GM18505 (cell line): Measurements from ENCODE around the gene ANKRD45.
"Not testable (repeated sequence)": the region's sequence is repeated elsewhere in the genome, so short reads cannot be mapped to it uniquely, and the experiment has no call there.

Experiments
- ATAC-seq: cut with Tn5 transposase; IDR thresholded peaks from one replicate; pipeline ENCODE4 v1.9.1; 2021; ENCODE audit not compliant: unreplicated experiment
- POLR2A ChIP-seq: IDR thresholded peaks from 4 replicates; pipeline ENCODE4 v1.6.1; 2011; ENCODE audit warnings: borderline replicate concordance; ENCODE audit not compliant: insufficient read depth, insufficient read length; ENCODE audit errors: extremely low read depth

The ANKRD45 gene

DNA sequence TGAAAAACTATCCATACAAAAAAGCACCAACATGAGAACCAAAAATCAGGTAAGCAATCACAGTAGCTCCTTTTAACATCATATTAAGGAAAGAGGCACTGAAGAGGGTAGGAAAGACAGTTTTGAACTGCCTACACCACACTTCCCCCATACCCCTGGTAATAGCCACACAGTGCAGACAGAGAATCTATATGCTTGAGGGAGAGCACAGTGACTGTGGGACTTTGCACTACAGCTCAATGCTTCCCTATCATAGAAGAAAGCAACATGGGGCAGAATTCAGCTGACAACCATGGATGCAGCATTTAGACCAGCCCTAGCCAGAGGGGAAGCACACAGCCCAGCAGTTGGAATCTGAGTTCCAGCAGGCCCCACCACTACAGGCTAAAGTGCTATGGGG, 42.4 kb downstream of the ANKRD45 start:
- ATAC-seq, result no peak
- no peak for TF ChIP-seq POLR2A

DNA sequence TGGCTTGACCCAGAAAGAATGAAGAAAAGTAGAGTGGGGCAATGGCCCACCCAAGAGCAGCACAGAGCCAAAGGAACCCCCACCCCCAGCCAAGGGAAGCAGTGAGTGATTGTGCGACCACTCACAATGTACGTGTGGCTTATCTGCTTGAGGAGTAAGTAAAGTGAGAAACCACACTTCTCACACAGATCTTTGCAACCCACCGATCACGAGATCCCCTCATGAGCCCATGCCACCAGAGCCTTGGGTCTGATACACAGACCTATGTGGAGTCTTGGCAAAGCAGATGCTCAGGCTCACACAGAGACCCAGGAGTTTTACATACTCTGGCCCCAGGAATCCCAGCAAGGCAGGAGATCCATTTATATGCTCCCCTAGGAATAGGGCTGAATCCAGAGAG, 52.8 kb downstream of the ANKRD45 start:
- no peak for ATAC-seq
- no peak for TF ChIP-seq POLR2A

DNA sequence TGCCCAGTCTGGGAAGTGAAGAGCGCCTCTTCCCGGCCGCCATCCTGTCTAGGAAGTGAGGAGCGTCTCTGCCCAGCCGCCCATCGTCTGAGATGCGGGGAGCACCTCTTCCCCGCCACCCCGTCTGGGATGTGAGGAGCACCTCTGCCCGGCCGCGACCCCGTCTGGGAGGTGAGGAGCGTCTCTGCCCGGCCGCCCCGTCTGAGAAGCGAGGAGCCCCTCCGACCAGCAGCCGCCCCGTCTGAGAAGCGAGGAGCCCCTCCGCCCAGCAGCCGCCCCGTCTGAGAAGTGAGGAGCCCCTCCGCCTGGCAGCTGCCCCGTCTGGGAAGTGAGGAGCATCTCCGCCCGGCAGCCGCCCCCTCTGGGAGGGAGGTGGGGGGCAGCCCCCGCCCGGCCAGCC, 56.6 kb downstream of the ANKRD45 start:
- not testable (repeated sequence) for ATAC-seq

DNA sequence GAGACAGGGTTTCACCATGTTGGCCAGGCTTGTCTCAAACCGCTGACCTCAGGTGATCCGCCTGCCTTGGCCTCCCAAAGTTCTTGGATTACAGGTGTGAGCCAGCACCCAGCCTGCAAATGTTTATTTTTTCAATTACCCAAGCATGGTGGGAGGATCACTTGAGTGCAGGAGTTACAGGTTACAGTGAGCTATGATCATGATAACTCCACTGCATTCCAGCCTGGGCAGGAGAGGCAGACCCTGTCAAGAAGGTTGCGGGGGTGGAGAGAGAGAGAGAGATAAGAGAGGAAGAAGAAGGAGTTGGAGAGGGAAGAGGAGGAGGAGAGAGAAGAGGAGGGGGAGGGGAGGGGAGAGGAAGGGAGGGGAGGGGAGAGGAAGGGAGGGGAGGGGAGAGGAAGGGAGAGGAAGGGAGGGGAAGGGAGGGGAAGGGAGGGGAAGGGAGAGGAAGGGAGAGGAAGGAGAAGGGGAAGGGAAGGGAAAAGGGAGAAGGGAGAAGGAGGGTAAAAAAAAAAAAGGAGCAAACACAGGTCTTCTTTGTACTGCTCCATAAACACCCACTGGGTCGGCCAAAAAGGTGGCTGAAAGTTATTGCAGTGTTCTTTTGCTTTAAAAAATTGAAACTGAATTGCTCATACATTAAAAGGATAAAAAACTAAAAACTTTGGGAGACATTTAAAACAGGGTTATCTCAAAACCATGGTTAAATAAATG, 61.0 kb downstream of the ANKRD45 start:
- ATAC-seq, result no peak
- TF ChIP-seq POLR2A, result no peak

DNA sequence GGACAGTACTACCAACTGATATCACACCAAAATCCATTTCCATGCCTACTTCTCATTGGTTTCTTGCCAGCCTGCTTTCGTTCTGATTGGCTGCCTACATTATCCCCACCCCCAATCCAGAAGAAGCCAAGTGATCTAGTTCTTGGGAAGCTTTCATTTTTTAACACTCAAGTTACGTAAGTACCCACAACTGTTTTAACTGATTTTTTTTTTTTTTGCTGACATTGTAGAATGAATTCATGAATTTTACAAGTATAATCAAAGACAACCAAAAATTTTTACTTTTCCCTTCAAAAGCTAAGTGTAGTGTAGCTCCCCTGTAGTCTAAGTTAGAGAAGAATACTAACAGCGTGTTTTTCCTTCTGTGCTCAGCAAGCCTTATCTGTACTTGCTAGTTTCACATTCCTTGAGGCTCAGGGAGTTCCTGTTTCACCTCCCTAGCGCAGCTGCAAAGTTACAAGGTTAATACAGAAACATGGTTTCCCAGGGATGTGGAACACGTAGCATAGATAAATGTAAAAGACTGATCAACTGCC, 66.5 kb downstream of the ANKRD45 start, which contains the start of gene SLC9C2:
Gene SLC9C2, minus strand, starts transcription at position 17 of the 536 bp plus-strand sequence. CDS start 1,296 bp downstream, outside the sequence.
- no peak for TF ChIP-seq POLR2A
- ATAC-seq, result no peak

DNA sequence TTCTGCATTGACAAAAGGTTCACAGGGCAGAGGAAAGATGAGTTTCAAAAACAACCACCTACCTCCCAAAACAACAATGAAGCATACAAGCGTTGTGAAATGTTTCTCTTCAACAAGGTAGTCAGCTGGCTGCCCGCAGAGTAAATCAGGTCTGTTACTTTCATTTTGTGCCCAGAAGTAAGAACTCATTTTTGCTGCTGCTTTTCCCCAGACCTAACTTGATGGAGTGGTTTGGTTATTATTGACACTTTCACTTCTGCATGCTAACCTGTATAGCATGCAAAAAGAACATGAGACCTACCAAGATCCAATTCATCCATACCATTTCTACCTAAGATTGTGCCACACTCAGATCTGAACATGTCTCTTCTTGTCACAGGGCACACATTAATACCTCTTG, 68.1 kb downstream of the ANKRD45 start:
- peak; percentile 63 for ATAC-seq
- no peak for TF ChIP-seq POLR2A

DNA sequence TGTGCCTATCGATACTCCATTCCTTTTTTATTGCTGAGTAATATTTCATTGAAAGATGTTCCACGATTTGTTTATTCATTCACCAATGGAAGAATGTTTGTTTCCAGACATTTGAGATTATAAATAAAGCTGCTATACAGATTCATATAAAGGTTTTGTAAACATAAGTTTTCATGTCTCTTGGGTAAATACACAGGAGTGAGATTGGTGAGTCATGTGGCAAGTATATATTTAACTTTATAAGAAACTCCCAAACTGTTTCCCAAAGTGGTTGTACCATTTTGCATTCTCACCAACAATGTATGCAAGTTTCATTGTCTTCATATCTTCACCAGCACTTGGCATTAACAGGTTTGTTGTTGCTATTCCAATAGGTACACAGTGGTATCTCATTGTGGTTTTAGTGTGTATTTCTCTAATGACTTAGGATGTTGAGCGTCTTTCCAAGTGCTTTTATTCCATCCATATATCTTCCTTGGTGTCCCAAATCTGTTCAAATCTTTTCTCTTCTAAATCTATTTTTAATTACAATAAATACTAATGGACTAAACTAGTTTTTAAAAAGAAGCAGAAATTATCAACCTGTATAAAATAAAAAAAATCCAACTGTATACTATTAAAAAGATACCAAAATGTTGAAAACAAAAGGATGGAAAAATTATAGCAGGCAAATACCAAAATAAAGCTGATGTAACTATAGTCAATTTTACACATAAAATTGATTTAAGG, 73.4 kb downstream of the ANKRD45 start:
- TF ChIP-seq POLR2A, result no peak
- ATAC-seq, result no peak

DNA sequence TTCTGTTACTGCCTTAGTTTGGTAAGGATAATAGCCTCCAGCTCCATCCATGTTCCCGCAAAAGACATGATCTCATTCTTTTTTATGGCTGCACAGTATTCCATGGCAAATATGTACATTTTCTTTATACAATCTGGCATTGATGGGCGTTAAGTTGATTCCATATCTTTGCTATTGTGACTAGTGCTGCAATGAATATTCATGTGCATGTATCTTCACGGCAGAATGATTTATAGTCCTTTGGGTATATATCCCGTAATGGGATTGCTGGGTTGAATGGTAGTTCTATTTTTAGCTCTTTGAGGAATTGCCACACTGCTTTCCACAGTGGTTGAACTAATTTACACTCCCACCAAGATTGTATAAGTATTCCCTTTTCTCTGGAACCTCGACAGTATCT, 78.5 kb downstream of the ANKRD45 start:
- not testable (repeated sequence) for ATAC-seq

DNA sequence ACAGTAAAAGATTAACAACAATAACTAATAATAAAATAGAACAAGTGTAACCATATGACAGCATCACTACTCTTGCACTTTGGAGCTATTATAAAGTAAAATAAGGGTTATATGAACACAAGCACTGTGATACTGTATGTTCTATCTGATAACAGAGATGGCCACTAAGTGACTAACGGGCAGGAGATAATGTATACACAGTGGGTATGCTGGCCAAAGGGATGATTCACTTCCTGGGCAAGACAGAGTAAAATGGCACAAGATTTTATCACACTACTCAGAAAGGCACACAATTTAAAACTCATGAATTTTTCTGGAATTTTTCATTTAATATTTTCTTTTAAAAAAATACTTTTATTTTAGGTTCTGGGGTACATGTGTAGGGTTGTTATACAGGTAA, 79.1 kb downstream of the ANKRD45 start:
- ATAC-seq, result no peak
- TF ChIP-seq POLR2A, result no peak

DNA sequence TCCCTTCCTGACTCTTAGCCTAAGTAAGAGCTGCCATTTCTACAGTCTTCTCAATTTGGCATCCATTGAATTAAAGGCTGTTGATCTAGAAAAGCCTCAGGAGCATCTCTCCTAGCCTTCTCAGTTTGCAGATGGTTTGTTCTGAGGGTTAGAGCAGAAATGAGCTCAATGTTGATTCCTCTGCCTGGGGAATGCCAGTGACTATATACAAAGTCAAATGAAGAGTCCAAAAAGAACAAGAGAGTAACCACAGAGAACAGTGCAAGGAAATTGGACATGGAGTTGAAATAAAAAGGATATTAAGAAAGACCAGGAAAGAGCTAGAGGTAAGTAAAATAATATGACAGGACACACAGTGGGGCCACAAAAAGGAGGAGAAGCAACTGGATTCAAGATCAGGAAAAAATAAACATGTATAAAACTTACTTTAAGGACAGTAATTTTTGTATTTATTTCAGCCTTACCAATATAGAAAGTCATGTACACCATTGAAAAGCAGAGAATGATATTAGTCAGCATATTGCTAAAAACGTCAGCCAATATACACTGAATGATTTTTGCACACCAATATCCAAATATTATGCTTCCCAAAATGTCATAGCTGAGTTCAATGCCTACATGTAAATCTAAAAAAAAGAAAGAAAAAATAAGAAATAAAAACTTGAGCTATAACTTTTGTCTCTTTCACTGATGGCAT, 88.1 kb downstream of the ANKRD45 start:
- TF ChIP-seq POLR2A, result no peak
- no peak for ATAC-seq

DNA sequence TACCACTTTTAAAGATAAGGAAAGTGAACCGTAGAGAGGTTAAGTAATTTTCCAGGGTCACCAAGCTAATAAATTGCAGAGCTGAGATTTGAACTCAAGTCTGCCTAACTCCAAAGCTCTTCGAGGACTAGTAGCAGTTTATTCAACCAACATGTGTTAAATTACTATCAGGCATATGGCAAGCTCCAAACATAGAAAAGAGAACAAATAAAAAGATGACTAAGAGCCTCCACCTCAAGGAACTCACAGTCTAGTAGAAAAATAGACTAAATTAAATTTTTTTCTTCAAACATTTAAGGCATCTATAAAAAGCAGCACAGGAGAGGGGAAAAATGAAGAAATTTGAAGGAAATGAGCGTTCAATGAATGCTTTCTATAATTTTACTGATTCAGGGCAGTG, 89.0 kb downstream of the ANKRD45 start:
- TF ChIP-seq POLR2A, result no peak

DNA sequence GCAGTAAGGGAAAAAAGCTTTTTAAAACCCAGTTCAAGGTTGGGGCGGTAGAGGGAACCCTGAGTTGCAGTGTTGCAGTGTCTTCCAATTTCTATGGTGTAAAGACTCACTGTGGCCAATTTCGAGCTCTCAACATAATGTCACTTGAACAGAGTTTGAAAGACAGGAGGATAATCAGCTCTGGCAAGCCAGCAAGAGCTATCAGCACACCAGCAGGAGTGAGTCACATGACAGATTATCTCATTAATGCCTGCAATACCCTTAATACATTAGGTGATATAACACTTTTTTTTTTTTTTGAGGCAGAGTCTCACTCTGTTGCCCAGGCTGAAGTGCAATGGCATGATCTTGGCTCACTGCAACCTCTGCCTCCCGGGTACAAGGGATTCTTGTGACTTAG, 89.6 kb downstream of the ANKRD45 start:
- no peak for ATAC-seq
- no peak for TF ChIP-seq POLR2A

More for the DNA sequence above, 89.0 kb downstream of the ANKRD45 start:
- ATAC-seq, result no peak

DNA sequence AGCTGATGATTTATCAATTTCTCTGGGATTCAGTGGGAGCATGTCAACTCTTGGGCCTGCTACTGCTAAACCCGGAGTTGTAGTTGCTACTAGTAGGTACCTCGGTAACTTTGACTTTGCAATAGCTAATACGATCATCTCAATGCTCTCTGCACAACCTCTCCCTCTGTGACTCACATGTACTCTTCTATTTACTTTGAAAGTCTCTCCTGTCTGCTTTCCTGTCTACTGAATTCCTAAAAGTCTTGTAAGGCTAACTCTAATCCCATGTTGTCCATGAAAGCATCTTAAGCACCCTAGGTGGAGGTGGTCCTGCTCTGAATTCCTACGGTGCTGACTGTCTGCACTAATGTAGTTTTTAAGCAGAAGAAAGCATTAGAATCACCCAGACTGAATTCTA, 96.1 kb downstream of the ANKRD45 start:
- no peak for TF ChIP-seq POLR2A
- ATAC-seq, result no peak

DNA sequence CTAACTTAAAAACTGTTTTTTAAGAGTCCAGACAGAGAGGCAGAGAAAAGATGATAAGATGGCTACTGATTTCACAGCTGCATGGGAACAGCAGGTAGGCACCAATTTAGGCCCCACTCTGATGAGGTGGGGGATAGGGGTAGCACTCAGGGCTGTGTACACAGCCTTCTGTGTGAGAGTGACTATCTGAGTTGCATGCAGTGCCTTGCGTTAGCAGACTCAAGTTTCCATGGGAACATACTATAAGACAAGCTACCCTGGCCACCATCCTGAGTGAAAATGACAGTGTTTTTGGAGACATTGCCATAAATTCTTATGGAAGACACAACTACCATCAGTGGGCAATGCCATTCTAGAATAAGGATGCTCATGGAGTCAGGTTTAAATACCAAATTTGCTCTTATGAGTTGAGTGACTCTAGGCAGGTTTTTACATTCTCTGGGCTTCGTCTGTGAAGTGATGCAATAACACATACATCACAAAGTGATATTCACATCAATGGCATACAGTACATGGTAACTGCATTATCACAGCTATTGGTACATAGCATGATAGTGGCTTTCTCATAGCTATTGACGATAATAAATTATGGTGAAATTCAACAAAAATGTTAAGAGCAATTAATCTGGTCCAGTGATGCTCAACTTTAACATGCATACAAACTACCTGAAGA, 97.3 kb downstream of the ANKRD45 start:
- TF ChIP-seq POLR2A, result no peak
- ATAC-seq, result no peak
